Measurements from ENCODE around the gene FOXP1. TPM values are rescaled to one million over a fixed set of nuclear protein-coding genes. Genes with fewer than 3 reads are reported as not detected.

The FOXP1 gene
- total and polyA plus RNA-seq, 8 donors, result 13.4 to 74.1 (median 44.1) TPM

DNA sequence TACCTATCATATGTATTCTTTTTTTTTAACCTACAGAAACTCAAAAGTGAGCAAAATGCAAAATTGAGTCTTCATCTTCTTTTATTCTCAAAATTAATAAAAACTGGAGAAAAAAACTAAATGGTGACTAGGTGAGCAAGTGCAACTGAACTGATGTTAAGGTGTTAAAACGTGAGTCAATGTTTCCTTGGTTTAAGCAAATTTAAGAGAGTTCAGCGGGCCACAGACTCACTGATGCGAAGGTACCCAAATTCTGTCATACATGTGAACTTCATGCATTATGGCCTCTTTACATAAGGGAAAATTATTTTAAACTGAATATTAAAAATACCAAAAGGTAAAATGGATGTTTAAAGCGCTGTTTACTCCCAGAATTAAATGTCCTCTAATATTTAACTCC lies 206.6 kb downstream of the FOXP1 start:
- Histone ChIP-seq H3K36me3 (no peaks in the 10 kb centered on the region), H3K4me3 (no peak overlapping the region), H3K27ac (no peak overlapping the region), H3K27me3 (no peaks in the 10 kb centered on the region), H3K9me3 (no peaks in the 10 kb centered on the region), H3K4me1 (no peaks in the 10 kb centered on the region)
- intact Hi-C loops (cut with DNase I), result no loop called here
- FAIRE-seq (no peak), DNase-seq (no peak), ATAC-seq (no peak)
- WGBS, 2 donors, result 97 to 99% methylated on average over 4 of the region's 4 CpGs
- TF ChIP-seq, protein P1, sequence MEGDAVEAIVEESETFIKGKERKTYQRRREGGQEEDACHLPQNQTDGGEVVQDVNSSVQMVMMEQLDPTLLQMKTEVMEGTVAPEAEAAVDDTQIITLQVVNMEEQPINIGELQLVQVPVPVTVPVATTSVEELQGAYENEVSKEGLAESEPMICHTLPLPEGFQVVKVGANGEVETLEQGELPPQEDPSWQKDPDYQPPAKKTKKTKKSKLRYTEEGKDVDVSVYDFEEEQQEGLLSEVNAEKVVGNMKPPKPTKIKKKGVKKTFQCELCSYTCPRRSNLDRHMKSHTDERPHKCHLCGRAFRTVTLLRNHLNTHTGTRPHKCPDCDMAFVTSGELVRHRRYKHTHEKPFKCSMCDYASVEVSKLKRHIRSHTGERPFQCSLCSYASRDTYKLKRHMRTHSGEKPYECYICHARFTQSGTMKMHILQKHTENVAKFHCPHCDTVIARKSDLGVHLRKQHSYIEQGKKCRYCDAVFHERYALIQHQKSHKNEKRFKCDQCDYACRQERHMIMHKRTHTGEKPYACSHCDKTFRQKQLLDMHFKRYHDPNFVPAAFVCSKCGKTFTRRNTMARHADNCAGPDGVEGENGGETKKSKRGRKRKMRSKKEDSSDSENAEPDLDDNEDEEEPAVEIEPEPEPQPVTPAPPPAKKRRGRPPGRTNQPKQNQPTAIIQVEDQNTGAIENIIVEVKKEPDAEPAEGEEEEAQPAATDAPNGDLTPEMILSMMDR (IDR thresholded peaks at IDR 0.05), result no peak

GRCh38 chr3:71376503-71376902 lies 207.0 kb downstream of the FOXP1 start:
- no peaks in the 10 kb centered on the region for H3K36me3 ChIP-seq
- DNase-seq (no peak), FAIRE-seq (no peak), ATAC-seq (no peak)
- TF ChIP-seq, protein P1 (IDR thresholded peaks at IDR 0.05), result no peak
- H3K27ac ChIP-seq, result no peak overlapping the region
- no peaks in the 10 kb centered on the region for H3K4me1 ChIP-seq
- no peaks in the 10 kb centered on the region for H3K9me3 ChIP-seq
- H3K27me3 ChIP-seq, result no peaks in the 10 kb centered on the region
- H3K4me3 ChIP-seq, result no peak overlapping the region
- 94 to 95% methylated on average over 5 of the region's 5 CpGs for WGBS, 2 donors
- intact Hi-C loops (cut with DNase I), result no loop called here

DNA sequence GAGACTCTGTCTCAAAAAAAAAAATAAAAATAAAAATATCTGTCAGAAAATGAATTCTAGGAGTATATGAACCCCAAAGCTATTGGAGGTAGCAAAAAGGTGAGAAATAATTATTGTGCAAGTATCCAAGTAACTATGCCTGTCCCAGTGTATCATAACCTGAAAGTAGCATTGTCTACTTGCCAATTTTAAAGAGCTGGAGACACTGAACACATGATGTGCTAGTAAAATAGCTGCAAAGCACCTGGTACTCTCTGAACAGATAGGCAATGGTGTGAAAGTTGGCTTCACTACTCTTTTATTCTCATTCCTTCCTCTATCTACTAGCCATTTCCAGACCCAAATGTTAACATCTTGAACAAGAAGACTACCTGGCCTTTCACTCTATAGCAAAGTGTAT lies 208.9 kb downstream of the FOXP1 start:
- no peak overlapping the region for H3K27ac ChIP-seq
- TF ChIP-seq, protein P1 (IDR thresholded peaks at IDR 0.05), result no peak
- H3K9me3 ChIP-seq, result no peaks in the 10 kb centered on the region
- H3K4me3 ChIP-seq, result no peak overlapping the region
- DNase-seq (no peak), ATAC-seq (no peak), FAIRE-seq (no peak)
- no peaks in the 10 kb centered on the region for H3K36me3 ChIP-seq
- intact Hi-C loops (cut with DNase I), result no loop called here
- peaks cover 0 to 6% (median 0%) of the 10 kb centered on the region in 3 donors for H3K4me1 ChIP-seq
- H3K27me3 ChIP-seq, result no peaks in the 10 kb centered on the region

- FAIRE-seq (no peak), ATAC-seq (no peak)
Measured at GRCh38 chr3:71372911-71373637, 210.5 kb downstream of the FOXP1 start.

More at GRCh38 chr3:71372911-71373637, 210.5 kb downstream of the FOXP1 start:
- Histone ChIP-seq H3K27ac (no peak overlapping the region), H3K9me3 (no peaks in the 10 kb centered on the region), H3K4me3 (no peak overlapping the region), H3K4me1 (peaks cover 0 to 6% (median 0%) of the 10 kb centered on the region in 3 donors), H3K27me3 (no peaks in the 10 kb centered on the region), H3K36me3 (no peaks in the 10 kb centered on the region)
- no peak for DNase-seq
- TF ChIP-seq, protein P1 (IDR thresholded peaks at IDR 0.05), result no peak
- WGBS, 2 donors, result 94 to 100% methylated on average over 6 of the region's 6 CpGs
- intact Hi-C loops (cut with DNase I), result no loop called here
